WTC11 (cell line): ENCODE data around the gene EHD1. TPM values are rescaled to one million over a fixed set of nuclear protein-coding genes. Genes with fewer than 3 reads are reported as not detected.

ENCODE experiments used
- ATAC-seq: fragments of 200-7000 bp; cut with Tn5 transposase; 2 replicates; pipeline ENCODE4 v1.10.0; 2021; ENCODE audit warnings: mild to moderate bottlenecking, moderate library complexity
- CTCF ChIA-PET: fragments of 300-600 bp; sonication (Branson Sonifier 250); formaldehyde crosslinking; loops from one replicate; lab custom pipeline; 2021; ENCODE audit warnings: antibody characterized with exemption; lab: Charles Lee
- POLR2A ChIA-PET: fragments of 350-600 bp; sonication (Branson Sonifier 250); formaldehyde crosslinking; loops from one replicate; lab custom pipeline; 2021; ENCODE audit warnings: antibody characterized with exemption; lab: Charles Lee
- DNase-seq: peaks from one replicate; pipeline ENCODE4 v3.0.0; 2021; ENCODE audit warnings: low spot score
- H3K27ac Mint-ChIP-seq: 2 replicates; pipeline ENCODE4 v1.8.0; 2021; ENCODE audit warnings: mixed read lengths
- H3K27me3 Mint-ChIP-seq: 2 replicates; pipeline ENCODE4 v1.8.0; 2021; ENCODE audit warnings: low read depth, mild to moderate bottlenecking, moderate library complexity, mixed read lengths
- H3K36me3 Mint-ChIP-seq: 2 replicates; pipeline ENCODE4 v1.8.0; 2021; ENCODE audit warnings: mixed read lengths
- H3K4me1 Mint-ChIP-seq: 2 replicates; pipeline ENCODE4 v1.8.0; 2022; ENCODE audit warnings: mixed read lengths
- H3K4me3 Mint-ChIP-seq: 2 replicates; pipeline ENCODE4 v1.8.0; 2021; ENCODE audit warnings: mild to moderate bottlenecking, moderate library complexity, mixed read lengths
- H3K9me3 Mint-ChIP-seq: 2 replicates; pipeline ENCODE4 v1.8.0; 2021; ENCODE audit warnings: mixed read lengths
- ARID4B ChIP-seq: sonication (generic); formaldehyde crosslinking; IDR thresholded peaks from 2 replicates; pipeline ENCODE4 v1.8.0; 2023; ENCODE audit warnings: missing genetic modification reagents, mild to moderate bottlenecking, borderline replicate concordance
- CDX4 ChIP-seq: fragments of 250-450 bp; sonication (Bioruptor Pico); IDR thresholded peaks from 2 replicates; pipeline ENCODE4 v1.9.0; 2021; ENCODE audit warnings: moderate library complexity, mild to moderate bottlenecking, inconsistent platforms, borderline replicate concordance
- E2F5 ChIP-seq: sonication (generic); formaldehyde crosslinking; IDR thresholded peaks from 2 replicates; pipeline ENCODE4 v1.8.1; 2022; ENCODE audit warnings: mild to moderate bottlenecking, moderate library complexity, missing genetic modification reagents
- MXD4 ChIP-seq: fragments of 250-450 bp; sonication (Bioruptor Pico); IDR thresholded peaks from 2 replicates; pipeline ENCODE4 v1.8.0; 2021; ENCODE audit warnings: mild to moderate bottlenecking, moderate library complexity, borderline replicate concordance
- NR2C2 ChIP-seq: sonication (generic); formaldehyde crosslinking; IDR thresholded peaks from 2 replicates; pipeline ENCODE4 v1.8.0; 2022; ENCODE audit warnings: mild to moderate bottlenecking, missing genetic modification reagents
- PRRX2 ChIP-seq: fragments of 250-450 bp; sonication (Bioruptor Pico); IDR thresholded peaks from 2 replicates; pipeline ENCODE4 v1.8.0; 2021; ENCODE audit warnings: mild to moderate bottlenecking
- SMAD4 ChIP-seq: sonication (generic); formaldehyde crosslinking; IDR thresholded peaks from 2 replicates; pipeline ENCODE4 v1.8.0; 2022; ENCODE audit warnings: mild to moderate bottlenecking, missing genetic modification reagents
- SP1 ChIP-seq: sonication (generic); formaldehyde crosslinking; conservative IDR thresholded peaks from 2 replicates; pipeline ENCODE4 v1.8.1; 2022; ENCODE audit warnings: missing genetic modification reagents
- TEAD1 ChIP-seq: sonication (generic); formaldehyde crosslinking; IDR thresholded peaks from 2 replicates; pipeline ENCODE4 v1.8.0; 2022; ENCODE audit warnings: mild to moderate bottlenecking, missing genetic modification reagents
- TEAD4 ChIP-seq: sonication (generic); formaldehyde crosslinking; IDR thresholded peaks from 2 replicates; pipeline ENCODE4 v1.8.0; 2022; ENCODE audit warnings: mild to moderate bottlenecking, missing genetic modification reagents
- USF1 ChIP-seq: sonication (generic); formaldehyde crosslinking; IDR thresholded peaks from 2 replicates; pipeline ENCODE4 v1.8.0; 2022; ENCODE audit warnings: mild to moderate bottlenecking, missing genetic modification reagents
- ZNF138 ChIP-seq: sonication (generic); formaldehyde crosslinking; conservative IDR thresholded peaks from 2 replicates; pipeline ENCODE4 v1.8.1; 2022; ENCODE audit warnings: mild to moderate bottlenecking, moderate library complexity, missing genetic modification reagents
- ZNF219 ChIP-seq: sonication (generic); formaldehyde crosslinking; IDR thresholded peaks from 2 replicates; pipeline ENCODE4 v1.8.0; 2023; ENCODE audit warnings: missing genetic modification reagents, mild to moderate bottlenecking, borderline replicate concordance
- ZNF396 ChIP-seq: fragments of 250-450 bp; sonication (Bioruptor Pico); IDR thresholded peaks from 2 replicates; pipeline ENCODE4 v1.8.0; 2021; ENCODE audit warnings: mild to moderate bottlenecking, moderate library complexity, borderline replicate concordance
- ZNF532 ChIP-seq: fragments of 250-450 bp; sonication (Bioruptor Pico); IDR thresholded peaks from 2 replicates; pipeline ENCODE4 v1.9.0; 2021; ENCODE audit warnings: mild to moderate bottlenecking, borderline replicate concordance
- total RNA-seq: library from RNA; stranded (reverse); gene quantifications from 3 replicates; pipeline ENCODE4 v1.2.3, GENCODE V29; 2021

EHD1 gene
- total RNA-seq, 1 experiment from 2014 or later, result 38.1 TPM

GRCh38 chr11:64911689-64912088 lies 33.3 kb upstream of the EHD1 start:
- Mint-ChIP-seq H3K4me3 (no peak overlapping the region), H3K27ac (no peak overlapping the region), H3K4me1 (peaks cover 8% of the 10 kb centered on the region), H3K36me3 (peaks cover 10% of the 10 kb centered on the region; the same call in 1 of the 2 replicates), H3K9me3 (no peaks in the 10 kb centered on the region), H3K27me3 (no peaks in the 10 kb centered on the region)
- ChIA-PET CTCF (interaction anchor here (1.4 to 1.6 kb wide), 2 partner anchors 63 to 206 kb away, joined by 4 read pairs; partner anchors contain the start of gene ZNHIT2), POLR2A (no interaction called here)
- ATAC-seq (no peak), DNase-seq (no peak)
- TF ChIP-seq E2F5 (CRISPR knock-in tag), result no peak
- TF ChIP-seq SMAD4 (CRISPR knock-in tag), result no peak
- TF ChIP-seq ZNF532, result no peak
- no peak for TF ChIP-seq ZNF396 (CRISPR knock-in tag)
- no peak for TF ChIP-seq NR2C2 (CRISPR knock-in tag)
- no peak for TF ChIP-seq ARID4B
- no peak for TF ChIP-seq USF1 (CRISPR knock-in tag)
- TF ChIP-seq PRRX2 (CRISPR knock-in tag), result no peak
- no peak for TF ChIP-seq TEAD4 (CRISPR knock-in tag)

GRCh38 chr11:64911142-64911541 lies 32.7 kb upstream of the EHD1 start:
- H3K4me3 Mint-ChIP-seq, result no peak overlapping the region
- ATAC-seq (no peak), DNase-seq (no peak)
- no peak overlapping the region for H3K27ac Mint-ChIP-seq
- TF ChIP-seq ZNF219 (CRISPR knock-in tag), result no peak
- TF ChIP-seq TEAD4 (CRISPR knock-in tag), result no peak
- TF ChIP-seq TEAD1, result no peak
- no peak for TF ChIP-seq SP1 (CRISPR knock-in tag)
- no peak for TF ChIP-seq CDX4 (CRISPR knock-in tag)
- TF ChIP-seq ZNF138, result no peak
- TF ChIP-seq MXD4 (CRISPR knock-in tag), result no peak
- no peak for TF ChIP-seq ZNF396 (CRISPR knock-in tag)
- H3K27me3 Mint-ChIP-seq, result no peaks in the 10 kb centered on the region
- H3K4me1 Mint-ChIP-seq, result peaks cover 4% of the 10 kb centered on the region
- peaks cover 10% of the 10 kb centered on the region; the same call in 1 of the 2 replicates for H3K36me3 Mint-ChIP-seq
- POLR2A ChIA-PET, result no interaction called here
- CTCF ChIA-PET, result interaction anchor here (1.4 to 1.6 kb wide), 2 partner anchors 62 to 206 kb away, joined by 4 read pairs; partner anchors contain the start of gene ZNHIT2
- H3K9me3 Mint-ChIP-seq, result no peaks in the 10 kb centered on the region
